ENCODE measurements around the gene ABCA9.

The ABCA9 gene

DNA sequence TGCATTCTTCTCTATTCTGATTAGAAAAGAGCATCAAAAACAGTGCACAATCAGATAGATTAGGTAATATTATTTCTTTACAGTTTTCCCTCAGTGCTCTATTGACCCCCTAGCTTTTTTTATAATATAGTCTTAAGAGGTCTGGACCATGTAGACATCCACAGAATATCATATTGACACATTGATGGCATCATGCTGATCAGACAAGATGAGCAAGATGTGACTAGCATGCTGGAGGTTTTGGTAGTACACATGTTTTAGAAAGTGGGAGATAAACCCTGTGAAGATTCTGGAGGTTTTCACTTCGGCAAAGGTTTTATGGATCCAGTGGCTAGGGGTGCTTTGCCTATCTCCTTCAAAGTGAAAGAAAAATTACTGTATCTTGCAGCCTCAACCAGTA, 102.8 kb downstream of the ABCA9 start:
- no peaks in the 10 kb centered on the region for H3K27me3 ChIP-seq (ENCODE audit: low read depth, low read length)
- no peak overlapping the region for H3K4me2 ChIP-seq (ENCODE audit: low read length)
- no peak overlapping the region for H3K4me3 ChIP-seq (ENCODE audit: low read length)
- peaks cover 4% of the 10 kb centered on the region; the same call in 1 of the 2 replicates for H3K4me1 ChIP-seq (ENCODE audit: low read length)
- no peak overlapping the region for H3K9ac ChIP-seq (ENCODE audit: low read length)
- H3K36me3 ChIP-seq (replicated peaks; ENCODE audit: low read depth, low read length) = no peaks in the 10 kb centered on the region
- no peak overlapping the region for H2AFZ ChIP-seq (ENCODE audit: low read depth, low read length)
- no peaks in the 10 kb centered on the region for H3K79me2 ChIP-seq (ENCODE audit: low read length)
- TF ChIP-seq, protein P1, sequence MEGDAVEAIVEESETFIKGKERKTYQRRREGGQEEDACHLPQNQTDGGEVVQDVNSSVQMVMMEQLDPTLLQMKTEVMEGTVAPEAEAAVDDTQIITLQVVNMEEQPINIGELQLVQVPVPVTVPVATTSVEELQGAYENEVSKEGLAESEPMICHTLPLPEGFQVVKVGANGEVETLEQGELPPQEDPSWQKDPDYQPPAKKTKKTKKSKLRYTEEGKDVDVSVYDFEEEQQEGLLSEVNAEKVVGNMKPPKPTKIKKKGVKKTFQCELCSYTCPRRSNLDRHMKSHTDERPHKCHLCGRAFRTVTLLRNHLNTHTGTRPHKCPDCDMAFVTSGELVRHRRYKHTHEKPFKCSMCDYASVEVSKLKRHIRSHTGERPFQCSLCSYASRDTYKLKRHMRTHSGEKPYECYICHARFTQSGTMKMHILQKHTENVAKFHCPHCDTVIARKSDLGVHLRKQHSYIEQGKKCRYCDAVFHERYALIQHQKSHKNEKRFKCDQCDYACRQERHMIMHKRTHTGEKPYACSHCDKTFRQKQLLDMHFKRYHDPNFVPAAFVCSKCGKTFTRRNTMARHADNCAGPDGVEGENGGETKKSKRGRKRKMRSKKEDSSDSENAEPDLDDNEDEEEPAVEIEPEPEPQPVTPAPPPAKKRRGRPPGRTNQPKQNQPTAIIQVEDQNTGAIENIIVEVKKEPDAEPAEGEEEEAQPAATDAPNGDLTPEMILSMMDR (IDR thresholded peaks at IDR 0.05; ENCODE audit: low read depth, low read length) = no peak
- TF ChIP-seq EZH2phosphoT487 (IDR thresholded peaks at IDR 0.05; ENCODE audit: low read depth) = no peak
- no peaks in the 10 kb centered on the region for H4K20me1 ChIP-seq (ENCODE audit: insufficient read depth, low read length)
- no peaks in the 10 kb centered on the region for H3K9me3 ChIP-seq (ENCODE audit: insufficient read depth, low read length)
- H3K27ac ChIP-seq (ENCODE audit: low read length) = no peak overlapping the region

DNA sequence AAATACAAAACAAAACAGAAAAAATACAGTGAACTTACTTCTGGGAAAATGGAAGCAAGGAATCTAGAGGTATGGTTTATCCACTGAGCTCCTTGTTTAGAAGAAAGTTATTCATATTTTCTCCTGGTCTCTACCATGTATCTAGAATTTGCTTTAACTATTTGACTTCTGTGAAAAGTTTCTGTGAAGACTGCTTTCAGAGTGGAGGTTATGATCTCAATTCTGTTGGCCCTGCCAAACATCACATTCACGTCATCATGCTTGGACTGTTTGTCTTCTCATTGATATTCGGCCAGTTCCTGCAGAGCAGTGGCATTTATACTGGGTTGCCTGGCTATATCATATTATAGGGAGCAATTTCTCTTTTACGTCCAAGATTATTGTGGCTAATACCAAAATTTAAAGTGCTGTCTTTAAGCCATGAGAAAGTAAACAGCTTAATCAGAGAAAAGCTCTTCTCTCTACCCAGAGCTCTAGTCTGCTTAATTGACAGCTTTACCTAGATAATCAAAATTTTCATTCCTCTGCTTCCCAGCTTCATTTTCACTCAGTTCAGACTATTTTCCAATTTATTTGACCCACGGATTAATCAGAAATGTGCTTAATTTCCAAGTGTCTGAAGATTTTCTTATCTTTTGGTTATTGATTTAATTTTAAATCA, 105.4 kb downstream of the ABCA9 start, which contains the start of gene ABCA8:
TSS of gene ABCA8 (minus strand) at position 212 of the 661 bp plus-strand sequence. CDS start 13,358 bp downstream, outside the sequence.
- H3K4me2 ChIP-seq (ENCODE audit: low read length) = no peak within 1 kb of the TSS
- no peak for TF ChIP-seq EZH2phosphoT487 (IDR thresholded peaks at IDR 0.05; ENCODE audit: low read depth)
- TF ChIP-seq, protein P1 (IDR thresholded peaks at IDR 0.05; ENCODE audit: low read depth, low read length) = no peak
- H2AFZ ChIP-seq (ENCODE audit: low read depth, low read length) = no peak within 1 kb of the TSS
- H3K4me1 ChIP-seq (ENCODE audit: low read length) = no peaks in the 10 kb centered on the region
- no peaks in the 10 kb centered on the region for H3K27me3 ChIP-seq (ENCODE audit: low read depth, low read length)
- H3K27ac ChIP-seq (ENCODE audit: low read length) = no peak within 1 kb of the TSS
- no peaks in the 10 kb centered on the region for H3K36me3 ChIP-seq (replicated peaks; ENCODE audit: low read depth, low read length)
- H3K9me3 ChIP-seq (ENCODE audit: insufficient read depth, low read length) = no peaks in the 10 kb centered on the region
- no peaks in the 10 kb centered on the region for H4K20me1 ChIP-seq (ENCODE audit: insufficient read depth, low read length)
- H3K9ac ChIP-seq (ENCODE audit: low read length) = no peak within 1 kb of the TSS
- H3K79me2 ChIP-seq (ENCODE audit: low read length) = no peaks in the 10 kb centered on the region
- H3K4me3 ChIP-seq (ENCODE audit: low read length) = no peak within 1 kb of the TSS

DNA sequence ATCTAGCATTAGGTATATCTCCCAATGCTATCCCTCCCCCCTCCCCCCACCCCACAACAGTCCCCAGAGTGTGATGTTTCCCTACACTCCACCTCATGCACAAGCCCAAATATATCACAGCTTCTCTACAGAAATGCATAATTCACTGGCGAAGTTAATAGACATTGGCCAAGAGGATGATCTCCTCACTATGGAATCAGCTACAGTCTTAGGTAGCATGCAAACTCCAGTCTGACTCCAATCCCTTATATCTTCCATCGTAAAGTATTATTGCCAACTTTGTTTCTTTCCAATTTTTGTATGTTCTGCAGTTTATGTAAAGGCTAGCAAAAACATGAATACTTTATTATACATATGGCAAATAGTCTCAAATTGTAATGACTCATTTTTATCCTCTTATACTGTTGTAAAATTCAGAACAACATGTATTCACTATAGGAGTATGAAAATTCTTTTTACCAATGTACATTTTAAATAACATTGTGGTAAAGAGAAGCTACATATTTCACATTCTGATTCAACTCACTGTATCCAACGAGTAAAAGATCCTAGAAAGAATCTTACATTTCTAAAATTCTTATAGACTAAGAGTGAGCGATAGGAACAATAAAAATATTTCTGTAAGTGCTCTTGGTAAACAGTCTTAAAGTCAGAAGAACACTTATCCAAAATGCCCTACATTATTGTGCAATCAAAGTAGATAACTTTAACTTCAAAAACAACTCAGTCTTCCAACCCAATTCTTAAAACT, 106.4 kb downstream of the ABCA9 start:
- H3K4me2 ChIP-seq (ENCODE audit: low read length) = no peak overlapping the region
- H3K4me3 ChIP-seq (ENCODE audit: low read length) = no peak overlapping the region
- H3K27ac ChIP-seq (ENCODE audit: low read length) = no peak overlapping the region
- H3K36me3 ChIP-seq (replicated peaks; ENCODE audit: low read depth, low read length) = no peaks in the 10 kb centered on the region
- no peaks in the 10 kb centered on the region for H3K9me3 ChIP-seq (ENCODE audit: insufficient read depth, low read length)
- H4K20me1 ChIP-seq (ENCODE audit: insufficient read depth, low read length) = no peaks in the 10 kb centered on the region
- H3K4me1 ChIP-seq (ENCODE audit: low read length) = no peaks in the 10 kb centered on the region
- H2AFZ ChIP-seq (ENCODE audit: low read depth, low read length) = no peak overlapping the region
- no peaks in the 10 kb centered on the region for H3K27me3 ChIP-seq (ENCODE audit: low read depth, low read length)
- TF ChIP-seq EZH2phosphoT487 (IDR thresholded peaks at IDR 0.05; ENCODE audit: low read depth) = no peak
- TF ChIP-seq, protein P1 (IDR thresholded peaks at IDR 0.05; ENCODE audit: low read depth, low read length) = no peak
- no peak overlapping the region for H3K9ac ChIP-seq (ENCODE audit: low read length)
- no peaks in the 10 kb centered on the region for H3K79me2 ChIP-seq (ENCODE audit: low read length)

- no peaks in the 10 kb centered on the region for H4K20me1 ChIP-seq (ENCODE audit: insufficient read depth, low read length)
- no peaks in the 10 kb centered on the region for H3K79me2 ChIP-seq (ENCODE audit: low read length)
- no peak for TF ChIP-seq EZH2phosphoT487 (IDR thresholded peaks at IDR 0.05; ENCODE audit: low read depth)
- TF ChIP-seq, protein P1 (IDR thresholded peaks at IDR 0.05; ENCODE audit: low read depth, low read length) = no peak
- H3K27ac ChIP-seq (ENCODE audit: low read length) = no peak overlapping the region
- H3K36me3 ChIP-seq (replicated peaks; ENCODE audit: low read depth, low read length) = no peaks in the 10 kb centered on the region
- H3K27me3 ChIP-seq (ENCODE audit: low read depth, low read length) = no peaks in the 10 kb centered on the region
- no peak overlapping the region for H2AFZ ChIP-seq (ENCODE audit: low read depth, low read length)
- H3K9ac ChIP-seq (ENCODE audit: low read length) = no peak overlapping the region
- H3K4me1 ChIP-seq (ENCODE audit: low read length) = no peaks in the 10 kb centered on the region
- H3K4me3 ChIP-seq (ENCODE audit: low read length) = no peak overlapping the region
- H3K4me2 ChIP-seq (ENCODE audit: low read length) = no peak overlapping the region
- no peaks in the 10 kb centered on the region for H3K9me3 ChIP-seq (ENCODE audit: insufficient read depth, low read length)
Observed at GRCh38 chr17:68953340-68953997, 107.3 kb downstream of the ABCA9 start.

All from OCI-LY3 (cell line).